ENCODE data around the gene SLC6A6.
"Not testable (repeated sequence)": the region's sequence is repeated elsewhere in the genome, so short reads cannot be mapped to it uniquely, and the experiment has no call there.

GRCh38 chr3:14409779-14410063, 7.3 kb downstream of the SLC6A6 start:
- TF ChIP-seq CTCF, EZH2 (IDR thresholded peaks at IDR 0.05): not testable (repeated sequence)

Measured in neural progenitor cell (in vitro differentiated cells).